ENCODE measurements around the gene ANAPC4. TPM values are rescaled to one million over a fixed set of nuclear protein-coding genes. Genes with fewer than 3 reads are reported as not detected.

Gene ANAPC4
- total RNA-seq, 6 experiments from 2014 or later, result 15.0 to 20.6 (median 17.2) TPM

DNA sequence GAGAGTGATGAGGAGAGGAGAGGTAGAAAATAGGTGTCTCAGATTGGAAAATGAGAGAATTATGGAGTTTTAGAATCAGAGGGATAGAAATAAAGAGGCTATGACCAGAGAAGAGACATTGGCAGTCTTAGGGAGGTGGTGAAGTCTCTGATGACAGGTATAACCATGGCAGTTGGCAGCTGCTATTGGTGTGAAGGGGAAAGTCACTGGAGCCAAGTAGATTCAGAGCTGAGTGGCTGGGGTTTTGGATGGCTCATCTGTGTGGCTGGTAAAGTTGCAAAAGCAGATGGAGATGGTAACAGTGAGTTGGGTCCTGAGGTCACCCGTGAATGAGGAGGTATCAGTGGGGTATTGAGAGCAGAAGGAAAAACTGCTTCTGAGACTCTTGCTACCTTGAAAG is 46.5 kb downstream of the ANAPC4 start:
- H3K27ac Mint-ChIP-seq, result no peak overlapping the region
- no peaks in the 10 kb centered on the region for H3K4me1 Mint-ChIP-seq (ENCODE audit: low read depth)
- H3K9me3 Mint-ChIP-seq, result no peaks in the 10 kb centered on the region
- DNase-seq, result no peak
- no peak overlapping the region for H3K4me3 Mint-ChIP-seq
- peaks cover 1% of the 10 kb centered on the region; the same call in 1 of the 2 replicates for H3K27me3 Mint-ChIP-seq (ENCODE audit: insufficient read depth)
- H3K36me3 Mint-ChIP-seq (ENCODE audit: low read depth), result 0 out of 2 replicates have a peak, but pooled peaks cover 4% of the 10 kb centered on the region
- TF ChIP-seq, protein P1, sequence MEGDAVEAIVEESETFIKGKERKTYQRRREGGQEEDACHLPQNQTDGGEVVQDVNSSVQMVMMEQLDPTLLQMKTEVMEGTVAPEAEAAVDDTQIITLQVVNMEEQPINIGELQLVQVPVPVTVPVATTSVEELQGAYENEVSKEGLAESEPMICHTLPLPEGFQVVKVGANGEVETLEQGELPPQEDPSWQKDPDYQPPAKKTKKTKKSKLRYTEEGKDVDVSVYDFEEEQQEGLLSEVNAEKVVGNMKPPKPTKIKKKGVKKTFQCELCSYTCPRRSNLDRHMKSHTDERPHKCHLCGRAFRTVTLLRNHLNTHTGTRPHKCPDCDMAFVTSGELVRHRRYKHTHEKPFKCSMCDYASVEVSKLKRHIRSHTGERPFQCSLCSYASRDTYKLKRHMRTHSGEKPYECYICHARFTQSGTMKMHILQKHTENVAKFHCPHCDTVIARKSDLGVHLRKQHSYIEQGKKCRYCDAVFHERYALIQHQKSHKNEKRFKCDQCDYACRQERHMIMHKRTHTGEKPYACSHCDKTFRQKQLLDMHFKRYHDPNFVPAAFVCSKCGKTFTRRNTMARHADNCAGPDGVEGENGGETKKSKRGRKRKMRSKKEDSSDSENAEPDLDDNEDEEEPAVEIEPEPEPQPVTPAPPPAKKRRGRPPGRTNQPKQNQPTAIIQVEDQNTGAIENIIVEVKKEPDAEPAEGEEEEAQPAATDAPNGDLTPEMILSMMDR (IDR thresholded peaks at IDR 0.05), result no peak

DNA sequence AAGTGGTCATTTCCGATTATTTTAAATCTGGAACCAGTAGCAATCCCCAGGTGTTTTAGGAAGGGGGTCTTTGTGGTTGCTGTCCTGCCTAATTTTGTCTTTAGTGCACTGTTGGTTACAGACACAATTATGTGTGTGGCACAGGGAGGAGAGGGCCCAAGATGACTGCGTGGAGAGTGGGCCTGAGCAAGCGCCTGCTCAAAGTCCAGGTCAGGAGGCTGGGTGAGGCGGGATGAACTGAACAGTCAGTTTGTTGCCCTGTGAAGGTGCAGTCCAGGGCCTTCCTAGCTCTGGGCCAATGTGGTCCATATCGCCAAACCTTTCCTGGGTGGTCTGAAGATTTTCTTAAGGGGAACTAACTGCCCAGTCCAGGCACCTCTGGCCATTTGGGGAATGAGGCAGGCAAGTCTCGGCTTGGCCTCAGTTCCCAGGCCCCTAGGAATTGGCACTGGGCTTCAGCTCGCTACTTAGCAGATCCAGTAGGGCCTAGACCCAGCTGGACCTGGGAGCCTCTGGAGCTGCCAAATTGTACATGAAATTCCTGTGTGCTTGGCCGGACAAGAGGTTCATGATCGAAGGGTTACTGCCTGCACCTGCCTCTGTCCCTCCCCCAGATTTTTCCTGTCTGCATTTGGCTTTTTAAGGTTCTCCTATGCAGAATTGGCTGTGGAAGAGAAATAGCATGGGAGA is 47.6 kb downstream of the ANAPC4 start:
- Mint-ChIP-seq H3K4me3 (no peak overlapping the region), H3K27ac (no peak overlapping the region), H3K4me1 (ENCODE audit: low read depth) (no peaks in the 10 kb centered on the region), H3K36me3 (ENCODE audit: low read depth) (0 out of 2 replicates have a peak, but pooled peaks cover 5% of the 10 kb centered on the region), H3K9me3 (no peaks in the 10 kb centered on the region), H3K27me3 (ENCODE audit: insufficient read depth) (peaks cover 1% of the 10 kb centered on the region; the same call in 1 of the 2 replicates)
- DNase-seq, result no peak
- TF ChIP-seq, protein P1 (IDR thresholded peaks at IDR 0.05), result no peak

DNA sequence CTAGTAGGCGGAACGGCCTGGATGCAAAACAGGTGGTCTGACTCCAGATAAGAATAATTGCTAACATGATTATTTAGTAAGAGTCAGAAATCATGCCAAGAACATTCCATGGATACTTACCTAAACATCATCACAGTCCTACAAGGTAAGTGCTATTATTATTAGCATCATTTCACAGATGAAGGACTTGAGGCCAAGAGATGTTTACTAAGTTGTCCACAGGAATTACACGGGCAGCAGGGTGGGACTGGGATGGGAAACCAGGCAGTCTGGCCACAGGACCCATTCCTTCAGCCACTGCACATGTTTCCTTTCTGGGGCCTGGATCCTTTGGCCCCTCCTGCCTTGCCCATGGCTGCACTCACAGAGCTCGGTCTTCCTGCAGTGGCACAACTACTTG is 48.3 kb downstream of the ANAPC4 start:
- Mint-ChIP-seq H3K4me1 (ENCODE audit: low read depth) (no peaks in the 10 kb centered on the region), H3K27me3 (ENCODE audit: insufficient read depth) (peaks cover 1% of the 10 kb centered on the region; the same call in 1 of the 2 replicates), H3K36me3 (ENCODE audit: low read depth) (0 out of 2 replicates have a peak, but pooled peaks cover 5% of the 10 kb centered on the region), H3K9me3 (no peaks in the 10 kb centered on the region), H3K27ac (no peak overlapping the region), H3K4me3 (no peak overlapping the region)
- no peak for DNase-seq
- TF ChIP-seq, protein P1 (IDR thresholded peaks at IDR 0.05), result no peak

DNA sequence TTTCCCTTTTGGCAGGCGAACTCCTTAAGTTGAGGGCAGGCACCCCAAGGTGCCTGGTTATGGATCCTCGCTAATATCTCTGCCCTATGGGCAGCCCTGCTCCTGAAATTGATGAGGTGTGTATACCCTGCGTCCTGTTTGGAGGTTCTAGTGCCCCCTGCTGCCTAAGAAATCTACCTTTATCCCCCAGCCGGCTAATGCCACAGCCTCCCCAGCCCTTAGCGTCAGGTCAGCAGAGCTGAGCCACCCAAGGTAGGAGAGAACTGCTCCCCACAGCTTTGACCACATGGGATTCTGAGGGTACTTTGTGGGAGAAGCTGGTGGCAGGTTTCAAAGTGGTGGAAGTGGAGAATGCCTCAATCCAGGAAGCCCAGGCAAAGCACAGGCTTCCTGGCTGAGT is 50.8 kb downstream of the ANAPC4 start:
- TF ChIP-seq, protein P1 (IDR thresholded peaks at IDR 0.05), result no peak
- H3K4me3 Mint-ChIP-seq, result no peak overlapping the region
- no peak for DNase-seq
- 0 out of 2 replicates have a peak, but pooled peaks cover 5% of the 10 kb centered on the region for H3K36me3 Mint-ChIP-seq (ENCODE audit: low read depth)
- no peak overlapping the region for H3K27ac Mint-ChIP-seq
- H3K4me1 Mint-ChIP-seq (ENCODE audit: low read depth), result no peaks in the 10 kb centered on the region
- peaks cover 4% of the 10 kb centered on the region; the same call in 1 of the 2 replicates for H3K27me3 Mint-ChIP-seq (ENCODE audit: insufficient read depth)
- H3K9me3 Mint-ChIP-seq, result no peaks in the 10 kb centered on the region

DNA sequence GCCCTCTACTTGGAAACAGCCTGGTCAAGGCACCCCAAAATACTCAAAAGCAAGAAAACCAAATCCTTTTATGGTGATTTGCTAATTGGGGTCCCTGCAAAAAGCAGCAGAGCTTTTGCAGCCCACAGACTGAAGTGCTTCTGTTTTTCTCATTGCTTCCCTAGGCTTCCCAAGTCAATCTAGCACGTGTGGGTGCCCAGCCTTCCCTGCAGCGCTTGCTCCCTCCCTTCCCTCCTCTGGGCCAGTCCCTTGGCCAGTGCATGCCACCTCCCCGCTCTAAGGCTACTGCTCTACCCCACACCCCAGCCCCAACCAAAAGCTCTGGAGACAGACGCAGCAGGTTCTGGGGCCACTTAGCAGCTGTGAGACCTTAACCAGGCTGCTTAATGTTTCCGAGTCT is 53.6 kb downstream of the ANAPC4 start:
- no peak for DNase-seq
- no peak overlapping the region for H3K27ac Mint-ChIP-seq
- TF ChIP-seq, protein P1 (IDR thresholded peaks at IDR 0.05), result no peak
- H3K4me1 Mint-ChIP-seq (ENCODE audit: low read depth), result no peaks in the 10 kb centered on the region
- H3K4me3 Mint-ChIP-seq, result no peak overlapping the region
- H3K9me3 Mint-ChIP-seq, result no peaks in the 10 kb centered on the region
- peaks cover 4% of the 10 kb centered on the region; the same call in 1 of the 2 replicates for H3K27me3 Mint-ChIP-seq (ENCODE audit: insufficient read depth)
- 0 out of 2 replicates have a peak, but pooled peaks cover 5% of the 10 kb centered on the region for H3K36me3 Mint-ChIP-seq (ENCODE audit: low read depth)
